NCI-H128 (cell line): ENCODE data around the gene STK26.
"Not testable (repeated sequence)": the region's sequence is repeated elsewhere in the genome, so short reads cannot be mapped to it uniquely, and the experiment has no call there.

Source experiments
- DNase-seq: peaks from one replicate; lab custom pipeline; 2025; ENCODE audit not compliant: unreplicated experiment; lab: John Stamatoyannopoulos, UW

Gene STK26

DNA sequence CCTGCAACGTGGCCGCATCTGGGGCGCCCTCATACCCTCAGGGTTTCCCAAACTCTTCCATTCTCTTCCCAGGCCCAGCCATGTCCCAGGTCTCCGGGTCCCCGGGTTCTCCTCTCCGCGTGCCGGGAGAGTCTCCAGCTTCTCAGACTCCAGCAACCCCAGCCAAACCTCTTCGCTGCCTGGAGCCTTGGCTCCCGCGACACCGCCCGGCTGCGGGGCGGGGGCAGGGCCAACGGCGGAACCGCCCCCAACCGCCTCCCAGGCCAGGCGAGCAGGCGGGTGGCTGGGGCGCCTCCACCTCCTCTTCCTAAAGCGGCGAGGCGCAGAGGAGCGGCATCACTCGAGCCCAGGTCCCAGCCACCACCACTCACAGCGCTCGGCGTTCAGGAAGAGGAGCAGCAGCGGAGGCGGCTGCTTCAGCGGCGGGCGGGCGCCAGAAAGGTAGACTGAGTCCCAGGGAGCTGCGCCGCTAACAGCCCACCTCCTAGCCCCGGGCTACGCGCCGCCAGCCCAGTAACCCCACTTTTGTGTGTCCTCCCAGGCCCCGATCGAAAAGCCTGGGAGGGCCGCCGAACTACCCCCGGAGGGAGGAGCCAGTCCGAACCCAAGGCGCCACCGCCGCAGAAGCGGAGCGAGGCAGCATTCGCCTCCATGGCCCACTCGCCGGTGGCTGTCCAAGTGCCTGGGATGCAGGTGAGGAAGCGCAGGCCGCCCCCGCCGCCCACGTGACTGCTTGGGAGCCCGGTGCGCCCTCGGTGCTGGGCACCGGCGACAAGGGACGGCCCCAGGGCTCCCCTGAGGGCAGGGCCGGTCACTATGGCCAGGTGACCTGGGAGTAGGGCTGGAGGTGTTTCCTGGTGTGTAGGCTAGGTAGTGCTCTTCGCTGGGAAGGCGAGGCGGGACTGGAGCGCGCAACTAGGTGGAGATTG, at the start of gene STK26:
Gene STK26, plus strand, starts transcription at position 336 of the 929 bp plus-strand sequence. Its CDS starts 316 bp downstream, at position 652.
- peak; percentile 22 for DNase-seq

DNA sequence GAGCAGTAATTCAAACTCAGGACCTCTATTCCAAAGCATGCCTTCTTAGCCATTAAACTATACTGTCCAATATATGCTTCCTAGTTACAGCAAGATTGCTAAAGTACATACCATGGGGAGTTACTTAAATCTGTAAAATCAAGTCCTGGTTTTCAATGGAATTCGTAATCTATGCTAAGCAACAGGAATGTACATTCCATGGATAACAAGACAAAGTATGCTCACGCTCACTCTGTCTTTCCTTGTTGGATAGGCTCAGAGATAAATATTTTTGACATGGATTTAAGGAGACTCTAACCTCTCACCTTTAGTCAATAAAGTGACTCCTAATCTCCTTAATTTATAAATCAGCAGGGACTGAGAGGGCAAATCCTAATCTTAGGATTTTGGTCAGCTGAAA, 47.3 kb upstream of the STK26 start:
- DNase-seq, result no peak

DNA sequence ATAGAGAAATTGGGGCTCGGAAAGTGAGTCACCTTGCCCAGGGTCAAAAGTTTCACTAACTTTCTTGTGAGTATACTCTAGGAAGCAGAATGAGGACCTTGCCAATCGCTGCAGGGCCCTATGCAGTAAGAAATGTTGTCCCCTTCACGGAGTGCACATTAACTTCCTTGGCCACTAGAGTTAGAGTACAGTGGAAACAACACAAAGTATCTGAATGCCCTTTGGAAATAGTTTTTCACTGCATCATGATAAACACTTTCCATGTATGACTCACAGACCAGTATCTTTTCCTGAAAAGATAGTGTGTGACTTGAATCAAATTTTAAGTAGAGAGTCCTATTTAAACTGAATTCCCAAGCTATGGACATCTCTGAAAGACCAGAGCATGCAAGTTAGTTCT, 45.5 kb upstream of the STK26 start:
- DNase-seq, result no peak

DNA sequence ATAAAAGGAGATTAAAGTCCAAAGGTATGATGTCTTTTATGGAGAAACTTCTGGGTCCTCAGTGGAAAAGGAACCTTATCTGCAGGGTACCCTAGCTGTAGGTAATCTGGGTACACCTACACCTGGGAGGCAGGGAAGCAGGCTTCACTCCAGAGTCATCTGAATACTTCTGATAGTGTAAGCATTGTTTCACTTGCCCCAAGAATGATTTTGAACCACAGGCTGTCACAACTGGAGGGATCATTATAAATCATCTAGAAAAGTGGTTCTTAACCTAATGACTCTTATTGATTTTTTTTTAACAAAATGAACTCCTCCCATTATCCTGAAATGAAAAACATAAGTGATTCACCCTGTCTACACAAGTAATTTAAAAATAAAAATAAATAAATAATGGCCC, 44.0 kb upstream of the STK26 start:
- no peak for DNase-seq

DNA sequence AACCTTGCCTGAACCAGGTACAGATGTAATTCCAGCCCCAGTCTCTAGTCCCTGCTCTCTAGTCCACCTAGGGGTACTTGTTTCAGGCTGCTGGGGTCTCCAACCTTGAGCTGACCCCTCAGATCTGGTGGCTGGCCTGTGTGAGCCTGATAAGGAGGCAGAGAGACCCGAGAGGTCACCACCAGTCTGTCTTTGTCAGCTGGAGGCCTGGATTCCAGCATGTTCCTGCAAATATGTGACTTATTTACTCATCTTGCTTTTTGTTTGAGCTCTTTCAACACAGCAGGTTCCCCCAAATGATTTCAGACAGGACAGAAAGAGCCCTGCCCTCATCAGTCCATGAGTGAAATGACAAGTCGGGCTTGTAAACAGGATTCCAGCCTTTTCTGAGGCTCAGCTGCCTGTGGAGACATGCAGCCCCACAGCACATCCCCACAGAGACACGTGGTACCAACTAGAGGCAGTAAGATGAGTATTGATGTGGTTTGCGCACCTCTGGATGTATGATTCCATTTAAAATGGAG, 37.5 kb upstream of the STK26 start:
- DNase-seq, result no peak

DNA sequence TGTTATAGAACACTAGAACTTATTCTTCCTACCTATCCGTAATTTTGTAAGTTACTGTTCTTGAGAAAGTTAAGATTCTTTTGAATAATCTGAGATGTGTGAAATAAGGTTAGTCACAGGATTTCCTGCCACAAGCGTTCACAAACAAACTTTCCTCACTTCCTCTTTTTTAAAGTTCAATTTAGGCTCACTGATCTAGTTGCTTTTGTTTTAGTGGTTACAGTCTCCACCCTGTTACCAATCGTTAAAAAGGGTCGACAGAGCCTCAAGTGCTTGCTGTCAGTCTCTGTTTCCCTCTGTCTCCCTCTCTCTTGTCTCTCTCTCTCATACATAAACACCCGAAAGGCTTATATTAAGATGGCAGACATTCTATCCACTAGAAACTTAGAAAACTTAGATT, 35.9 kb upstream of the STK26 start:
- DNase-seq, result no peak

DNA sequence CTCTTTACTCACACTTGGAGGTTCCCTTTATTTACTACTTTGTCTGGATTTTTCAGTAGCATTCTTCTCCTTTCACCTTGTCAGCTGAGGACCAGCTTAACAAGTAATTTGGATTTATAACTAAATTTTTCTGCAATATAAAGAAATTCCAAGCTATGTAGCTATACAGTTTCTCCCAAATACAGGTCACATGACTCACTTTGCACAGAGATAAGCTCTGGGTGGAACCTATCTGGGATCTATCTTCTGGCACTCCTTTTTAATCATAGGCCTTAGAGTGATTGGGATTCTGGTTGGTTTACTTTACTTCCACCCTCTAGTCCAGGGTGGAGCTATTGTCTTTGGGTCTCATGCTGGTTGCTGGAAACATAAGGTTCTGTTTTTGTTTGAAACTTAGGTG, 34.9 kb upstream of the STK26 start:
- DNase-seq, result no peak

DNA sequence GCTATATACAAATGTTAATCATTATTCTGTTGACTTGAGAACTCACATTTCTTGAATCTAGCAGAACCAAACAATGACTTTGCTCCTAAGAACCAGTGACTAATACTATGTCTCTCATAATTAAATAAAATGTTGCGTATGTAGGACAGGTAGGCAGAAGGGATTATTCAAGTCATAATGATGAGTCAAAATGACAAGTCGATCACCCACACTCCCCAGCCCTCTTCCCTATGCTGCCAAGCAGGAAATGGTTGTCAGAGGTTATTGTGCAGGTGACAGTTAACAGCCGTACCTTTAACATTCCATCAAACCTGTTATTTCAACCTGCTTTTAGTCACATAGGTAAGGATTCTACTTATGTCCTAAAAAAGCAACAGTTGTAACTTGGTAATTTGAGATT, 22.0 kb upstream of the STK26 start:
- DNase-seq, result no peak

DNA sequence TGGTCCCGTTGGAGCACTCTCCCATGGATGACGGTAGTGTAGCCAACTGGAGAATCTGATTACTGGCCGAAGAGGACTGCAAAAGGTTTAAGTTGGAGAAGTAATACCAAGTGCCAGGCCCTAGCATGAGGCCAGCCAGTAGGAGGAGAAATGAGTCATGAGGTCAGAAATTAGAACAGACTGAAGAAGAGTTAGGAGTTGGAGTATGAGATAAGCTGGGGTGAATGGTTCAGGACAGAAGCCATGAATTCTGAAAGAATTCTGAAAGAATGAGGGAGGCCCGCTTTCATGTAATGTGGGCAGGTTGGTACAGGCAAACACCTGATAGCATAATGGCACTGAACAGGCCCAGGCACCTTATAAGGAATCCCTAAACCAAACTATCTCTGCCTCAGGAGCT, 18.4 kb upstream of the STK26 start:
- DNase-seq, result no peak

DNA sequence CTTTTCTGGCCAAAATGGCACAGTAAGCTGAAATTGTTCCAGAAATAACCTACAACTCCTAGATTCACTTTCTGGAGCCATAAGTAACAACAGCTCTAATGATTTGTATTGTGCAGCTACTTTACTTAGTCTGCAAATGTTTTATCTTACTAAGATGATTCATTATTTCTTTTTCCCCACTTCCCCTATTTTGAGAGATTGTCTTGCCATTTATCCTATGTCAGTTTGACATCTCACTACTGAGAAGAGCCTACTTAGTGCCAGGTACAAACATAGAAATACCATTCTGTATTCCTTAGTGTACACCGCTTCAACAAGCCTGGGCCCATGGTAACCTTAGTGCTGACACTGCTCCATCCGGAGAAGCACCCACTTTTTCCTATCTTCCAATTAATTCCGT, 13.8 kb upstream of the STK26 start:
- no peak for DNase-seq

DNA sequence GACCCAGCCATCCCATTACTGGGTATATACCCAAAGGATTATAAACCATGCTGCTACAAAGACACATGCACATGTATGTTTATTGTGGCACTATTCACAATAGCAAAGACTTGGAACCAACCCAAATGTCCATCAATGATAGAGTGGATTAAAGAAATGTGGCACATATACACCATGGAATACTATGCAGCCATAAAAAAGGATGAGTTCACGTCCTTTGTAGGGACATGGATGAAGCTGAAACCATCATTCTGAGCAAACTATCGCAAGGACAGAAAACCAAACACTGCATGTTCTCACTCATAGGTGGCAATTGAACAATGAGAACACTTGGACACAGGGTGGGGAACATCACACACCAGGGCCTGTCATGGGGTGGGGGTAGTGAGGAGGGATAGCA, 12.9 kb upstream of the STK26 start:
- DNase-seq, result not testable (repeated sequence)

DNA sequence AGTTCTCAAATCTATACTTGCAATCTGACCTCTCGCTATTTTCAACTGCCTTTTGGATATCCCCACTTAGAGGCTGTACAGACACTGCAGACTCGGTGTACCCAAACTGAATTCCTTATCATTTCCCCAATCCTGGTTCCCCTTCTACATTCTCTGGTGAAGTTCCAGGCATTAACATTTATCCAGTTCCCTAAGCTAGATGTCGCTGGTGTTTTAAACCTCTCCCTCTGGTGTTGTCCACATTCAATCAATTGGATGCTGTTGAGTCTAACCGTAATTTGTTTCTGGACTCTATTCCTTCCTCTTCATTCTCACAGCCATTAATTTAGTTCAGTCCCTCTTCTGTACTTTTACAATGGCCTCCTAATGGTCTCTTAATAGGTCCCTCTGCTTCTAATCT, 7.2 kb upstream of the STK26 start:
- no peak for DNase-seq

DNA sequence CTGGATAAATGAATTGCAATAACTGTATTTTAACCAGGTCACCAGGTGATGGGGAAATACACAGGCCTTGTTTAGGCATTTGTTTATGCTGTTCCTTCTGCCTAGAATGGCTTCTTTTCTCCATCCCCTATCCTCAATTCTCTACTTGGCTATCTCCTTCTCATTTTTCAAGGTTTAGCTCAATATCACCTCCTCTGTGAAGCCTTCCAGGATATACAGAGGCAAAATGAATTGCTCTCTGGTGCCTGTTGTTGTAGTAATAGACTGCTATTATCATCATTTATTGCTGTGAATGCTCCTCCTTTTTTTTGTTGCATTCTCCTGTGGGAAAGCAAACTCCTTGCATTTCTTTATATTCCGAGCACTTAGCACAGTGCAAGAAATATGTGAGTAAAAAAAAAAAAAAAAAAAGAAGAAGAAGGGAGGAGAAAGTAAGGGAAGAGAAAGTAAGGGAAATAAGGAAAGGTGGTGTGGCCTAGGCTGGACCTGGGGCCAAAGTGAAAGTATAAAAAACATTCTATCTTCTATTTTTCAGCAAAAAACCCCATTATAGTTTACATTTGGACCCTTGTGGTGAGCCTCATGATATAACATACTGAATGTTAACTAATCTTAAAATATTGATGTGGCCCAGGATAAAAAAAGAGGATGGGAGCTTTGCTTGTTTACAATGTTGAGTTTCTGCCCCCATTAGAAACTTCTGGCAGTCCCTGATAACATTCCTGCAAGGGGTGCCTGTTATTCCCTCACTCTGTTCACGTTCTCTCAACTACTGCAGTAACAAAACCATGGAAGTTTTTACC, 6.3 kb upstream of the STK26 start:
- DNase-seq, result no peak

DNA sequence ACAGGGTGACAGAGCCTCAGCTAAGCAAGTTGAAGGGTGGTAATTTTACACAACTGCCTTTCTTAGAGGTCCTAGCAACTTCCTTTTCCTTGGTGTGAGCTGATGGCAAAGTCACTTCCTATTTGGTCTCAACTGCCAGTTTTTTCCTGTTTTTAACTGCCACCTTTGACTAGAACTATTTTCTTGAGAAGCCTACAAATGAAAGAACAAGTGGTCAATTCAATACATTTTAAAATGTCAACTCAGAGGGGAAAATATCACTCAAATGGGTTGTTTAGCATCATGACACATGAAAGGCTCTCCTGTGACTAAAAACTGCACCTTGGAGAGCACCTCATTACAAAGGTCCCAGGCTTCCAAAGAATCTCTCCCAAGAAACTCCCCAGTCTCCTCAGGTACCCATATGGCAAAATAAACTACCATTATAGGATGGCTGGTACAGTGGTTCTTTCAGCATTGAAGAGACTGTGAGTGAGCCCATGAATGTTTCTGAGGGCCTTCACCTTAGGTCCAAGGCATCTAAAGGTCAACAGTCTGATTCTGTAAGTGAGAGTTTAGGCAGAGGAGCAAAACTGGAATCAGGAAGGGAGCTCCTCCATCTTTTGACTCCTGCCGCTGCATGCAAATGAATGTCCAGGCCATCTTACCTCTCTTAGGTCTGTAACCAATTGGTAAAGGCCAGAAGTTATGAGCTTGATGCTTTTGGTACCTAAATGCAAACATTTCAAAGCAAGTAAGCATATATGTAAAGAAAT, 5.5 kb upstream of the STK26 start:
- no peak for DNase-seq

DNA sequence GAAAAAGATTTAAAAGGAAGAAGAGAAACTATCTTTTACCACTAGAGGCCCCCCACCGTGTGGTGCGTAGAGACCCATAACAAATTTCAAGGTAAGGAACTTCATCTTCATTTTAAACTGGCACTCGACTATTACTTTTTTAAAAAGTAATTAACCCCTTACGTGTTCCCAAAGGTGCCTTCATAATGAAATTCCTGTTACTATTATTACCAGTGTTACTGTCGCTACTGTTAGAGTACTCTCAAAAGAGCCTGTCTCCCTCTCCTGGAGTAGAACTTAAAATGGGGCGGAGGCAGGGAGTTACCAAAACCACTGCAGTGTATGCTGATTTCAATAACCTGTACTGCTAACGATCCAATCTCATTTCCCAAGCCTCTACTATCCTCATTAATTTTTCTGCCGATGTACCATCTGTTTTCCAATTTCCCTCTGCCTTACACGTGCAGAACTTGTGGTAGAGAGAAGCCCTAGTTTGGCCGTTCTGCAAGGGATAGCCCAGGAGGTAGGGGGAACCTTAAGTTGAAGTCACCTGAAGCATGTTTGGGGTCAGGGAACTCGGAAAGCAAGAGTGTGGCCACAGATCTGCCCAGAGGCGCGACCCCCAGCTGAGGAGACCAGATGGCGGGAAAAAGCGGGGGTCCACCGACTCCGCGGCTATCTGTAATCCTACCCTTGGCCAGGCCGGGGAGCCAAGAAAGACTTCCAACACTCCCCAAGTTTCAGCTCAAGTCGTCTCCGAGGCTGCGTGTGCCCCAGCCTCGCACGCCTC, 720 bp upstream of the STK26 start:
- no peak for DNase-seq

DNA sequence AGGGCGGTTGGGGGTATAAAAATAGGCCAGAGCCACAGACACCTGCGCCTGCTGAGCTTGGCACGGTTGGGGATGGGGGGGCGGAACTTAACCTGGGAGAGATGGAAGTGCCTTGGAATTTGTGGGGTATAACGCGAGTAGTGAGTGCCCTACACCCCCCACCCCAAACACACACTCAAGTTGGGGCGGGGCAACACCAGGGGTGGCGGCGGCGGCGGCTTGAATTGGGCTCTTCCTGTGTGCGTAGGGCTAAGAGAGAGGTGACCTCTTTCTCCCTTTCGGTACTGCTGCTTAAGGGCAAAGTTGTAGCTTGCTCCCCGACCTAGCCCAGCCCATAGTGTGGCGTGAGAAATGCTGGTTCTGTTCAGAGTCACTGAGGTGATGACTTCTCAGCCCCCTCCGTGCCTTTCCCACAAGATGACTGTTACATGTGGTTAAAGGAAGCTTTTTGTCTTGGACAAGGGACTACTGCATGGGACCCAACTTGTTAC, 839 bp downstream of the STK26 start:
- no peak for DNase-seq

DNA sequence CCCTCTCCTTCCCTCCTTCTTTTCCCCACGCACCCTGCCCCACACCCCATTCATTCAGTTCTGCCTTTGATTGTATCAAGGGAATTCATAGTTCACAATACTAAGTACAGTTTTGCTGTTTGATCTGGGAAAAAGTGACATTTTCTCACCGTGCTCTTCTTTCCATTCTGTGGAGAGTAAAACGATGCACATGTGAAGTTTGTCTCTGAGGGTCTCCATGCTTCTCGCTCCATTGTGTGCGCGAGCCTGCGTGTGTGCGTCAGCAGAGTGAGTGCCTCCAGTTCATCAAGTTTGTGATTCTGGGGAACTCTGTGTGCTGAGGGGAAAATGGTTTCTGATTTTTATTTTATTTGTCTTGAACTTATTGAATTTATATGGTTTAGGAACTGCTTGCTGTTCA, 1.9 kb downstream of the STK26 start:
- no peak for DNase-seq

DNA sequence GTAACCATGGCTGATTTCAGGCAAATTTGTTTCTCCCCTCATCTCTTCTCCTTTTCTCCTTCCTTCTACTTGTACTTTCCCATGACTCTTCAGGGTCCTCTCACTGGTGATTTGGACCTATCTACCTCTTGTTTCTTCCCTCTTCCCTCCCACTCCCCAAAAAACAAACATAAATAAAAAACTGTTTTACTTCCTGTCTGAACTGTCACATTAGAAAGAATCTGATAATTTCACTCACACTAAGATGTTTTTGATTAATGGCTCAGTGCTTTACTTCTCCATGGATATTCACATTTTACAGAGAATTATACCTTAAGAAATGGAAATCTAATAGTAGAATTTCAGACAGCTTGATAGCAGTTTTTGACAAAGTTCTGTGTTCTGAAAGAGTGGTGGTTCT, 7.2 kb downstream of the STK26 start:
- no peak for DNase-seq

DNA sequence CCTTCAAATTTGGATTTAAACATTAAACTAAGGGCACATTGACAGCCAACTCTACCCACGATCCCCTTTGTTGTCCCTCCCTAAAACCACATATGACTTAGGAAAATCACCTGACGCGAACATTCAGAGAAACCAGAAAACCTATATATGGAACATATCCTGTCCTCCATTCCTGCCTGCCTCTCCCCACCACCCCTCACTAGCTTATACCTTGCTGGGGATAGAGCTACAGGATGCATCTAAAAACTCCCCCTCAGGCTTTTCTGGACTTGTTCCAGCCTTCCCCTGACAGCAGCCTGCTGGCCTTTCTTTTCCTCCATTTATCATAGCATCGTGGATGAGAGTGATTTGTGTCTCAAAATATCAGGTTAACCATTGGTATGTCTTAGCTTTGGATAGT, 8.8 kb downstream of the STK26 start:
- no peak for DNase-seq

DNA sequence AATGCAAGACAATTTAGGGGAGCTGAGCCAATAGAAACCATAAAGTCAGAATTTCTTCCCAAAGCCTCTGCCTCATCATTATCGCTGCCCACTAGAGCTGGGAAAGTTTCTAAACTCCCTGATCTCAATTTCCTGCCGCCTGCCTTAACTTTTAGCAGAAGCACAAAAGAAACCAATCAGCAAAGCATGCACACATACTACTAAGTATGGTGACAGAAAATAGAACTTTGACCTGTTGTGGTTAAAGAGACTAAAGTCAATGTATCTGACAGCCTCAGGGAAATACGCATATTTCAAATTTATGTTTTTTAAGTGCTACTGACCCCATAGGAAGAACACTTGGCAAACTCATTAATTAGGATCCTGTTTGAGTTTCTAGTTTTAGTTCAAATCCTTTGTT, 10.1 kb downstream of the STK26 start:
- no peak for DNase-seq
